HepG2 (cell line): ENCODE results near the gene TIMM17B. TPM values are rescaled to one million over a fixed set of nuclear protein-coding genes. Genes with fewer than 3 reads are reported as not detected.
A peak's percentile ranks its signal among the peaks of the same experiment; 100 is the strongest.

Experiments
- ARID2 ChIP-seq: sonication (generic); formaldehyde crosslinking; IDR thresholded peaks from 2 replicates; pipeline ENCODE4 v1.8.1; 2022; ENCODE audit warnings: mild to moderate bottlenecking, missing genetic modification reagents, borderline replicate concordance
- DMTF1 ChIP-seq: sonication (generic); formaldehyde crosslinking; IDR thresholded peaks from 2 replicates; pipeline ENCODE4 v1.4.0; 2020; ENCODE audit warnings: mild to moderate bottlenecking, missing genetic modification reagents
- HDAC1 ChIP-seq: sonication (generic); formaldehyde crosslinking; IDR thresholded peaks from 2 replicates; pipeline ENCODE4 v1.5.1; 2020; ENCODE audit warnings: mild to moderate bottlenecking, missing genetic modification reagents
- IRF9 ChIP-seq: sonication (generic); formaldehyde crosslinking; IDR thresholded peaks from 2 replicates; pipeline ENCODE4 v1.8.0; 2022; ENCODE audit warnings: missing genetic modification reagents, mild to moderate bottlenecking, borderline replicate concordance
- KLF12 ChIP-seq: sonication (generic); formaldehyde crosslinking; IDR thresholded peaks from 2 replicates; pipeline ENCODE4 v1.4.0; 2020; ENCODE audit warnings: missing genetic modification reagents, borderline replicate concordance
- KLF16 ChIP-seq, 2 experiments: sonication (generic) in 1 of 2; formaldehyde crosslinking in 1 of 2; IDR thresholded peaks; 2 replicates each; pipeline versions ENCODE4 v1.6.1 to v1.8.0; 2016 to 2023; ENCODE audit warnings: missing genetic modification reagents in 2 of 2, missing compliant biosample characterization in 1 of 2
- MEIS2 ChIP-seq: sonication (generic); formaldehyde crosslinking; IDR thresholded peaks from 2 replicates; pipeline ENCODE4 v1.9.0; 2021; ENCODE audit warnings: mild to moderate bottlenecking, missing genetic modification reagents
- RFXAP ChIP-seq: sonication (generic); formaldehyde crosslinking; IDR thresholded peaks from 2 replicates; pipeline ENCODE4 v1.4.0; 2020; ENCODE audit warnings: missing genetic modification reagents, borderline replicate concordance
- SOX13 ChIP-seq, 3 experiments: fragments of 450-650 bp in 1 of 3; sonication (generic) in 1 of 3; formaldehyde crosslinking in 1 of 3; IDR thresholded peaks in 2 of 3; conservative IDR thresholded peaks in 1 of 3; 2 replicates each; pipeline versions ENCODE4 v1.5.0 to v1.6.1; 2016 to 2020; ENCODE audit warnings: antibody characterized with exemption in 1 of 3, mild to moderate bottlenecking in 1 of 3, missing compliant biosample characterization in 1 of 3, missing genetic modification reagents in 1 of 3, moderate library complexity in 1 of 3
- THAP7 ChIP-seq: sonication (generic); formaldehyde crosslinking; IDR thresholded peaks from 2 replicates; pipeline ENCODE4 v1.8.1; 2023; ENCODE audit warnings: mild to moderate bottlenecking, missing genetic modification reagents
- ZBTB26 ChIP-seq: IDR thresholded peaks from 2 replicates; pipeline ENCODE4 v1.6.1; 2016; ENCODE audit warnings: missing compliant biosample characterization, missing genetic modification reagents, borderline replicate concordance
- ZFP36L1 ChIP-seq: sonication (generic); formaldehyde crosslinking; IDR thresholded peaks from 2 replicates; pipeline ENCODE4 v1.8.0; 2022; ENCODE audit warnings: mild to moderate bottlenecking, missing genetic modification reagents, moderate library complexity
- ZNF12 ChIP-seq: sonication (generic); formaldehyde crosslinking; IDR thresholded peaks from 2 replicates; pipeline ENCODE4 v1.5.0; 2020; ENCODE audit warnings: missing genetic modification reagents
- ZNF138 ChIP-seq: sonication (generic); formaldehyde crosslinking; IDR thresholded peaks from 2 replicates; pipeline ENCODE4 v1.5.0; 2020; ENCODE audit warnings: mild to moderate bottlenecking, low read depth, missing genetic modification reagents
- ZNF253 ChIP-seq: sonication (generic); formaldehyde crosslinking; IDR thresholded peaks from 2 replicates; pipeline ENCODE4 v1.8.0; 2022; ENCODE audit warnings: mild to moderate bottlenecking, missing genetic modification reagents, borderline replicate concordance
- ZNF333 ChIP-seq: sonication (generic); formaldehyde crosslinking; IDR thresholded peaks from 2 replicates; pipeline ENCODE4 v1.4.0; 2020; ENCODE audit warnings: mild to moderate bottlenecking, missing genetic modification reagents, borderline replicate concordance
- ZNF430 ChIP-seq: sonication (generic); formaldehyde crosslinking; IDR thresholded peaks from 2 replicates; pipeline ENCODE4 v1.9.0; 2021; ENCODE audit warnings: mild to moderate bottlenecking, missing genetic modification reagents
- ZNF552 ChIP-seq: sonication (generic); formaldehyde crosslinking; IDR thresholded peaks from 2 replicates; pipeline ENCODE4 v1.9.0; 2022; ENCODE audit warnings: missing genetic modification reagents, mild to moderate bottlenecking, borderline replicate concordance
- ZNF7 ChIP-seq: IDR thresholded peaks from 2 replicates; pipeline ENCODE4 v1.6.1; 2016; ENCODE audit warnings: missing biosample characterization, missing genetic modification reagents
- ZNF709 ChIP-seq: sonication (generic); formaldehyde crosslinking; IDR thresholded peaks from 2 replicates; pipeline ENCODE4 v1.5.0; 2020; ENCODE audit warnings: mild to moderate bottlenecking, missing genetic modification reagents
- ZNF879 ChIP-seq: sonication (generic); formaldehyde crosslinking; IDR thresholded peaks from 2 replicates; pipeline ENCODE4 v1.8.1; 2023; ENCODE audit warnings: missing genetic modification reagents
- ZNF883 ChIP-seq: sonication (generic); formaldehyde crosslinking; IDR thresholded peaks from 2 replicates; pipeline ENCODE4 v1.5.1; 2020; ENCODE audit warnings: mild to moderate bottlenecking, missing genetic modification reagents; ENCODE audit errors: not compliant biosample characterization
- ZNF891 ChIP-seq: sonication (generic); formaldehyde crosslinking; IDR thresholded peaks from 2 replicates; pipeline ENCODE4 v1.5.0; 2020; ENCODE audit warnings: mild to moderate bottlenecking, missing genetic modification reagents
- ZSCAN30 ChIP-seq: sonication (generic); formaldehyde crosslinking; IDR thresholded peaks from 2 replicates; pipeline ENCODE4 v1.5.0; 2020; ENCODE audit warnings: mild to moderate bottlenecking, missing genetic modification reagents
- ZSCAN31 ChIP-seq: sonication (generic); formaldehyde crosslinking; IDR thresholded peaks from 2 replicates; pipeline ENCODE4 v1.5.0; 2020; ENCODE audit warnings: low read depth, mild to moderate bottlenecking, missing genetic modification reagents
- polyA plus RNA-seq, 8 experiments: library from polyadenylated mRNA; depleted of rRNA in 3 of 8; stranded (reverse) in 7 of 8; unstranded in 1 of 8; fragments of >200 nt; fragmentation: Illumina TruSeq in 4 of 8; extraction: Trizol in 4 of 8; gene quantifications; 2 replicates each; pipeline versions ENCODE4 v1.2.1 to v1.2.3, GENCODE V29; 2011 to 2016; ENCODE audit warnings: low read depth in 4 of 8, missing spikeins in 1 of 8, mixed read lengths in 1 of 8; ENCODE audit not compliant: insufficient read depth in 1 of 8
- total RNA-seq, 5 experiments: library from RNA; depleted of rRNA; stranded (reverse); fragments of >200 nt; fragmentation: Illumina TruSeq; extraction: Trizol; gene quantifications; 2 replicates each; pipeline ENCODE4 v1.2.3, GENCODE V29; 2016; ENCODE audit warnings: low read depth in 1 of 5

Gene TIMM17B
- total and polyA plus RNA-seq, 2 of the 13 experiments (the other 11 are each of a cell fraction or from before 2014, with no cell fraction given) = 56.0 to 72.5 TPM

GRCh38 chrX:48897625-48898306, at the start of gene TIMM17B, which contains the start of gene PQBP1 (continued):
- TF ChIP-seq KLF16 (CRISPR knock-in tag; IDR thresholded peaks at IDR 0.05) (no peak), ZNF709 (CRISPR knock-in tag) (no peak; the same call in 1 of the 2 replicates), SOX13 (IDR thresholded peaks at IDR 0.05) (no peak), SOX13 (CRISPR knock-in tag; conservative IDR thresholded peaks at IDR 0.05 in 1 of 2, IDR thresholded peaks at IDR 0.05 in 1 of 2) (no peak), ZSCAN31 (CRISPR knock-in tag) (no peak), ZSCAN30 (CRISPR knock-in tag) (no peak), ZNF883 (no peak), MEIS2 (CRISPR knock-in tag) (no peak), IRF9 (CRISPR knock-in tag) (no peak), ZFP36L1 (CRISPR knock-in tag) (no peak), THAP7 (CRISPR knock-in tag) (no peak), ZBTB26 (CRISPR knock-in tag) (no peak), ZNF7 (CRISPR knock-in tag) (no peak), RFXAP (peak; percentile 88), ARID2 (CRISPR knock-in tag) (no peak), ZNF12 (CRISPR knock-in tag) (no peak), KLF12 (CRISPR knock-in tag) (no peak), DMTF1 (CRISPR knock-in tag) (no peak), ZNF430 (no peak), ZNF253 (no peak), ZNF333 (CRISPR knock-in tag) (0 out of 2 replicates have a peak, but pooled peaks have one; percentile 71), ZNF891 (no peak), ZNF552 (no peak), ZNF879 (CRISPR knock-in tag) (no peak; the same call in 1 of the 2 replicates), ZNF138 (CRISPR knock-in tag) (no peak), HDAC1 (CRISPR knock-in tag) (0 out of 2 replicates have a peak, but pooled peaks have one; percentile 8)
